Activated naive CD8-positive, alpha-beta T cell treated with anti-CD3 and anti-CD28 coated beads for 36 hours (primary cell): ENCODE results near the gene HACD4. TPM values are rescaled to one million over a fixed set of nuclear protein-coding genes. Genes with fewer than 3 reads are reported as not detected.
A peak's percentile ranks its signal among the peaks of the same experiment; 100 is the strongest.

Experiments
- DNase-seq: peaks from one replicate; pipeline ENCODE4 v3.0.0; 2021
- H3K27ac Mint-ChIP-seq: one replicate; pipeline ENCODE4 v1.8.0; 2022; ENCODE audit warnings: mild to moderate bottlenecking, moderate library complexity, mixed read lengths
- H3K27me3 Mint-ChIP-seq: one replicate; pipeline ENCODE4 v1.8.0; 2022; ENCODE audit warnings: mild to moderate bottlenecking, mixed read lengths
- H3K36me3 Mint-ChIP-seq: one replicate; pipeline ENCODE4 v1.8.0; 2021; ENCODE audit warnings: mild to moderate bottlenecking, mixed read lengths
- H3K4me1 Mint-ChIP-seq: one replicate; pipeline ENCODE4 v1.8.0; 2021; ENCODE audit warnings: mixed read lengths
- H3K4me3 Mint-ChIP-seq: one replicate; pipeline ENCODE4 v1.8.0; 2022; ENCODE audit warnings: mild to moderate bottlenecking, moderate library complexity, mixed read lengths
- H3K9me3 Mint-ChIP-seq: one replicate; pipeline ENCODE4 v1.8.0; 2022; ENCODE audit warnings: mixed read lengths
- total RNA-seq, 2 experiments: library from RNA; stranded (reverse); gene quantifications; one replicate each; pipeline ENCODE4 v1.2.3, GENCODE V29; 2021

HACD4 gene
- total RNA-seq = 1 to 10 TPM; 5.2 to 5.3 TPM

- no peaks in the 10 kb centered on the region for H3K27me3 Mint-ChIP-seq
- peaks cover 25% of the 10 kb centered on the region for H3K4me1 Mint-ChIP-seq
- peak; percentile 73 for DNase-seq
- H3K4me3 Mint-ChIP-seq = peak within 1 kb of the TSS; percentile 67
- no peaks in the 10 kb centered on the region for H3K9me3 Mint-ChIP-seq
- peak within 1 kb of the TSS; percentile 70 for H3K27ac Mint-ChIP-seq
- H3K36me3 Mint-ChIP-seq = peaks cover 15% of the 10 kb centered on the region
Observed at GRCh38 chr9:21031091-21031807, at the start of gene HACD4. Gene HACD4, minus strand, starts transcription at chr9:21031640. Its CDS starts 50 bp downstream, at chr9:21031590.

- no peak overlapping the region for H3K4me3 Mint-ChIP-seq
- no peaks in the 10 kb centered on the region for H3K27me3 Mint-ChIP-seq
- DNase-seq = no peak
- H3K36me3 Mint-ChIP-seq = peaks cover 12% of the 10 kb centered on the region
- peaks cover 36% of the 10 kb centered on the region for H3K4me1 Mint-ChIP-seq
- H3K9me3 Mint-ChIP-seq = peaks cover 10% of the 10 kb centered on the region
- H3K27ac Mint-ChIP-seq = no peak overlapping the region
Observed at GRCh38 chr9:21080793-21081192, 49.4 kb upstream of the HACD4 start.

GRCh38 chr9:21078702-21079101, 47.3 kb upstream of the HACD4 start:
- H3K4me3 Mint-ChIP-seq = no peak overlapping the region
- H3K4me1 Mint-ChIP-seq = peaks cover 31% of the 10 kb centered on the region
- peaks cover 8% of the 10 kb centered on the region for H3K9me3 Mint-ChIP-seq
- no peak for DNase-seq
- peak overlapping the region; percentile 35 for H3K27ac Mint-ChIP-seq
- peaks cover 11% of the 10 kb centered on the region for H3K36me3 Mint-ChIP-seq
- no peaks in the 10 kb centered on the region for H3K27me3 Mint-ChIP-seq

- H3K27ac Mint-ChIP-seq = peak within 1 kb of the TSS; percentile 35
Observed at GRCh38 chr9:21077781-21078180, 46.3 kb upstream of the HACD4 start, which contains the start of gene IFNB1. Gene IFNB1, minus strand, starts transcription at chr9:21077942. Its CDS starts 73 bp downstream, at chr9:21077869.

GRCh38 chr9:21075484-21075883, 44.0 kb upstream of the HACD4 start:
- peaks cover 8% of the 10 kb centered on the region for H3K36me3 Mint-ChIP-seq
- DNase-seq = no peak
- no peak overlapping the region for H3K4me3 Mint-ChIP-seq
- no peak overlapping the region for H3K27ac Mint-ChIP-seq
- H3K27me3 Mint-ChIP-seq = no peaks in the 10 kb centered on the region
- peaks cover 8% of the 10 kb centered on the region for H3K9me3 Mint-ChIP-seq
- H3K4me1 Mint-ChIP-seq = peaks cover 9% of the 10 kb centered on the region

More at GRCh38 chr9:21077781-21078180, 46.3 kb upstream of the HACD4 start, which contains the start of gene IFNB1:
- no peaks in the 10 kb centered on the region for H3K27me3 Mint-ChIP-seq
- H3K4me1 Mint-ChIP-seq = peaks cover 27% of the 10 kb centered on the region
- no peak for DNase-seq
- H3K9me3 Mint-ChIP-seq = peaks cover 8% of the 10 kb centered on the region
- H3K36me3 Mint-ChIP-seq = peaks cover 11% of the 10 kb centered on the region
- no peak within 1 kb of the TSS for H3K4me3 Mint-ChIP-seq

GRCh38 chr9:21070906-21071305, 39.5 kb upstream of the HACD4 start:
- no peak for DNase-seq
- Mint-ChIP-seq H3K9me3 (no peaks in the 10 kb centered on the region), H3K36me3 (no peaks in the 10 kb centered on the region), H3K4me3 (no peak overlapping the region), H3K27me3 (no peaks in the 10 kb centered on the region), H3K4me1 (no peaks in the 10 kb centered on the region), H3K27ac (no peak overlapping the region)

GRCh38 chr9:21070171-21070571, 38.7 kb upstream of the HACD4 start:
- no peak overlapping the region for H3K4me3 Mint-ChIP-seq
- DNase-seq = no peak
- no peaks in the 10 kb centered on the region for H3K9me3 Mint-ChIP-seq
- no peaks in the 10 kb centered on the region for H3K36me3 Mint-ChIP-seq
- H3K4me1 Mint-ChIP-seq = no peaks in the 10 kb centered on the region
- no peaks in the 10 kb centered on the region for H3K27me3 Mint-ChIP-seq
- no peak overlapping the region for H3K27ac Mint-ChIP-seq

GRCh38 chr9:21060919-21061561, 29.6 kb upstream of the HACD4 start:
- Mint-ChIP-seq H3K27ac (peak overlapping the region; percentile 74), H3K4me1 (peaks cover 26% of the 10 kb centered on the region), H3K27me3 (no peaks in the 10 kb centered on the region), H3K4me3 (no peak overlapping the region), H3K9me3 (peaks cover 2% of the 10 kb centered on the region), H3K36me3 (peaks cover 9% of the 10 kb centered on the region)
- peak; percentile 18 for DNase-seq

GRCh38 chr9:21056931-21057330, 25.5 kb upstream of the HACD4 start:
- no peaks in the 10 kb centered on the region for H3K27me3 Mint-ChIP-seq
- H3K9me3 Mint-ChIP-seq = peaks cover 2% of the 10 kb centered on the region
- H3K4me1 Mint-ChIP-seq = peaks cover 25% of the 10 kb centered on the region
- peaks cover 9% of the 10 kb centered on the region for H3K36me3 Mint-ChIP-seq
- no peak overlapping the region for H3K4me3 Mint-ChIP-seq
- no peak for DNase-seq
- no peak overlapping the region for H3K27ac Mint-ChIP-seq

GRCh38 chr9:21053851-21054250, 22.4 kb upstream of the HACD4 start:
- Mint-ChIP-seq H3K9me3 (no peaks in the 10 kb centered on the region), H3K4me1 (peaks cover 4% of the 10 kb centered on the region), H3K36me3 (peaks cover 5% of the 10 kb centered on the region), H3K27me3 (no peaks in the 10 kb centered on the region), H3K4me3 (no peak overlapping the region), H3K27ac (no peak overlapping the region)
- no peak for DNase-seq

GRCh38 chr9:21047281-21047691, 15.8 kb upstream of the HACD4 start:
- H3K36me3 Mint-ChIP-seq = peaks cover 3% of the 10 kb centered on the region
- H3K4me1 Mint-ChIP-seq = peaks cover 6% of the 10 kb centered on the region
- H3K9me3 Mint-ChIP-seq = no peaks in the 10 kb centered on the region
- no peak for DNase-seq
- H3K27me3 Mint-ChIP-seq = no peaks in the 10 kb centered on the region
- H3K27ac Mint-ChIP-seq = no peak overlapping the region
- H3K4me3 Mint-ChIP-seq = no peak overlapping the region

GRCh38 chr9:21043841-21044240, 12.4 kb upstream of the HACD4 start:
- peaks cover 6% of the 10 kb centered on the region for H3K36me3 Mint-ChIP-seq
- peaks cover 13% of the 10 kb centered on the region for H3K4me1 Mint-ChIP-seq
- H3K9me3 Mint-ChIP-seq = no peaks in the 10 kb centered on the region
- no peak overlapping the region for H3K4me3 Mint-ChIP-seq
- H3K27me3 Mint-ChIP-seq = no peaks in the 10 kb centered on the region
- no peak for DNase-seq
- no peak overlapping the region for H3K27ac Mint-ChIP-seq

GRCh38 chr9:21042466-21042865, 11.0 kb upstream of the HACD4 start:
- no peak overlapping the region for H3K4me3 Mint-ChIP-seq
- no peaks in the 10 kb centered on the region for H3K9me3 Mint-ChIP-seq
- peaks cover 6% of the 10 kb centered on the region for H3K36me3 Mint-ChIP-seq
- H3K4me1 Mint-ChIP-seq = peaks cover 12% of the 10 kb centered on the region
- no peak for DNase-seq
- H3K27ac Mint-ChIP-seq = no peak overlapping the region
- no peaks in the 10 kb centered on the region for H3K27me3 Mint-ChIP-seq

GRCh38 chr9:21039302-21039701, 7.9 kb upstream of the HACD4 start:
- H3K27ac Mint-ChIP-seq = peak overlapping the region; percentile 54

GRCh38 chr9:21037278-21037677, 5.8 kb upstream of the HACD4 start:
- Mint-ChIP-seq H3K4me1 (peaks cover 19% of the 10 kb centered on the region), H3K4me3 (no peak overlapping the region), H3K27ac (no peak overlapping the region), H3K9me3 (no peaks in the 10 kb centered on the region), H3K36me3 (peaks cover 9% of the 10 kb centered on the region), H3K27me3 (no peaks in the 10 kb centered on the region)
- DNase-seq = no peak

More at GRCh38 chr9:21039302-21039701, 7.9 kb upstream of the HACD4 start:
- H3K27me3 Mint-ChIP-seq = no peaks in the 10 kb centered on the region
- H3K4me3 Mint-ChIP-seq = peak overlapping the region; percentile 12
- H3K9me3 Mint-ChIP-seq = no peaks in the 10 kb centered on the region
- no peak for DNase-seq
- H3K4me1 Mint-ChIP-seq = peaks cover 10% of the 10 kb centered on the region
- H3K36me3 Mint-ChIP-seq = peaks cover 9% of the 10 kb centered on the region
